Left lung (tissue), 10 donors: ENCODE results near the gene ZNF207. TPM values are rescaled to one million over a fixed set of nuclear protein-coding genes. Genes with fewer than 3 reads are reported as not detected.
"Not testable (repeated sequence)": the region's sequence is repeated elsewhere in the genome, so short reads cannot be mapped to it uniquely, and the experiment has no call there.

Experiments used
- ATAC-seq: fragments of 200-7000 bp; cut with Tn5 transposase; one replicate; pipeline ENCODE4 v1.9.1; 2020; ENCODE audit warnings: moderate library complexity
- DNase-seq, 4 donors: peaks; one replicate each; pipeline ENCODE4 v3.0.0-alpha.2; 2013 to 2020
- H3K27ac ChIP-seq, 2 donors: fragments of 200-600 bp; sonication (generic) in 1 of 2; one replicate each; pipeline versions ENCODE4 v1.5.0 to v1.8.0; 2020 to 2021
- H3K27me3 ChIP-seq, 2 donors: fragments of 200-600 bp; sonication (generic) in 1 of 2; one replicate each; pipeline versions ENCODE4 v1.5.0 to v1.8.0; 2020 to 2021
- H3K36me3 ChIP-seq, 2 donors: fragments of 200-600 bp; sonication (generic) in 1 of 2; one replicate each; pipeline versions ENCODE4 v1.5.0 to v1.8.0; 2020 to 2021
- H3K4me1 ChIP-seq, 2 donors: fragments of 200-600 bp; one replicate each; pipeline ENCODE4 v1.8.0; 2021
- H3K4me3 ChIP-seq, 2 donors: fragments of 200-600 bp; sonication (generic) in 1 of 2; one replicate each; pipeline versions ENCODE4 v1.5.0 to v1.8.0; 2020 to 2021; ENCODE audit warnings: mild to moderate bottlenecking in 1 of 2
- H3K9me3 ChIP-seq, 2 donors: fragments of 200-600 bp; sonication (generic) in 1 of 2; one replicate each; pipeline versions ENCODE4 v1.5.0 to v1.8.0; 2020 to 2021
- intact Hi-C, 2 donors: fragments of 100-400 bp; cut with DNase I; formaldehyde crosslinking; loops; one replicate each; pipeline versions ENCODE4 v1.11.2 to v1.14.2; 2022
- polyA plus RNA-seq, 6 donors: library from polyadenylated mRNA; unstranded; fragments of 120-200 nt; gene quantifications; one replicate each; pipeline ENCODE4 v1.2.1, GENCODE V29; 2013; ENCODE audit not compliant: insufficient read length in 6 of 6
- total RNA-seq, 2 donors: library from RNA; stranded (reverse); fragmentation: NEBNext Ultra II Directional; extraction: Animal tissue kit (Norgen Biotek cat#: 25700); gene quantifications; one replicate each; pipeline ENCODE4 v1.2.1, GENCODE V29; 2021
- TF ChIP-seq, protein P1 (sequence below), 2 donors: fragments of 200-600 bp; sonication (generic) in 1 of 2; IDR thresholded peaks; one replicate each; pipeline versions ENCODE4 v1.5.0 to v1.8.0; 2021; ENCODE audit warnings: antibody characterized with exemption in 2 of 2
- donor health status: DM: no; HTN: yes; CAD: no.
- donor health status: DM: no; HTN: no; CAD: no.

Gene ZNF207
- total and polyA plus RNA-seq, 8 donors, result 130 to 319 (median 251) TPM

- peak overlapping the region; percentile 70 to 85 for H3K27ac ChIP-seq
- H3K4me3 ChIP-seq, result peak overlapping the region in 1 of 2 donors; percentile 57
- ATAC-seq, result no peak
- H3K36me3 ChIP-seq, result peaks cover 0 to 7% of the 10 kb centered on the region in 2 donors
- DNase-seq, result no peak
- H3K4me1 ChIP-seq, result peaks cover 4 to 25% of the 10 kb centered on the region in 2 donors
- no peaks in the 10 kb centered on the region for H3K9me3 ChIP-seq
- intact Hi-C loops, result no loop called here
- TF ChIP-seq, protein P1, sequence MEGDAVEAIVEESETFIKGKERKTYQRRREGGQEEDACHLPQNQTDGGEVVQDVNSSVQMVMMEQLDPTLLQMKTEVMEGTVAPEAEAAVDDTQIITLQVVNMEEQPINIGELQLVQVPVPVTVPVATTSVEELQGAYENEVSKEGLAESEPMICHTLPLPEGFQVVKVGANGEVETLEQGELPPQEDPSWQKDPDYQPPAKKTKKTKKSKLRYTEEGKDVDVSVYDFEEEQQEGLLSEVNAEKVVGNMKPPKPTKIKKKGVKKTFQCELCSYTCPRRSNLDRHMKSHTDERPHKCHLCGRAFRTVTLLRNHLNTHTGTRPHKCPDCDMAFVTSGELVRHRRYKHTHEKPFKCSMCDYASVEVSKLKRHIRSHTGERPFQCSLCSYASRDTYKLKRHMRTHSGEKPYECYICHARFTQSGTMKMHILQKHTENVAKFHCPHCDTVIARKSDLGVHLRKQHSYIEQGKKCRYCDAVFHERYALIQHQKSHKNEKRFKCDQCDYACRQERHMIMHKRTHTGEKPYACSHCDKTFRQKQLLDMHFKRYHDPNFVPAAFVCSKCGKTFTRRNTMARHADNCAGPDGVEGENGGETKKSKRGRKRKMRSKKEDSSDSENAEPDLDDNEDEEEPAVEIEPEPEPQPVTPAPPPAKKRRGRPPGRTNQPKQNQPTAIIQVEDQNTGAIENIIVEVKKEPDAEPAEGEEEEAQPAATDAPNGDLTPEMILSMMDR (IDR thresholded peaks at IDR 0.05), result no peak
- no peaks in the 10 kb centered on the region for H3K27me3 ChIP-seq
These were observed 7.2 kb upstream of the ZNF207 start for GRCh38 chr17:32342603-32343325.

DNA sequence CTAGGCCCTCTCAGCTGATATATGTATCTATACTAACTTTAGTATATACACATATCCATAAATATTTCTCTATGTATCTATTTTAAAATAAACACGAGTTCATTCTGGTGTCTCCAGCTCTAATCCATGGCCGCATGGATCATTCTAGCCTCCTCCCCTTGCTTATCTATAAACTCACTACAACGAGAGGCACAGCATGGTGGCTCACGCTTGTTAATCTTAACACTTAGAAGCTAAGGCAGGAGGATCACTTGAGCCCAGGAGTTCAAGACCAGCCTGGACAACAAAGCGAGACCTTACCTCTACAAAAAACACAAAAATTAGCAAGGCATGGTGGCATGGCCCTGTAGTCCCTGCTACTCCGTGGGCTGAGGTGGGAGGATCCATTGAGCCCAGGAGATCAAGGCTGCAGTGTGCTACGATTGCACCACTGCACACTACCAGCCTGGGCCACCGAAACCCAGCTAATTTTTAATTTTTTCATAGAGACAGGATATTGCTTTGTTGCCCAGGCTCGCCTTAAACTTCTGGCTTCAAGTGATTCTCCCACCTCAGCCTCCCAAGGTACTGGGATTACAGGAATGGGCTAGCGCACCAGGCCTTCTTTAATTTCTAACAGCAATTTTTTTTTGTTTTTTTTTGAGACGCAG is 3.9 kb upstream of the ZNF207 start:
- no peak for ATAC-seq
- DNase-seq, result no peak
- H3K4me1 ChIP-seq, result peaks cover 4 to 32% of the 10 kb centered on the region in 2 donors

DNA sequence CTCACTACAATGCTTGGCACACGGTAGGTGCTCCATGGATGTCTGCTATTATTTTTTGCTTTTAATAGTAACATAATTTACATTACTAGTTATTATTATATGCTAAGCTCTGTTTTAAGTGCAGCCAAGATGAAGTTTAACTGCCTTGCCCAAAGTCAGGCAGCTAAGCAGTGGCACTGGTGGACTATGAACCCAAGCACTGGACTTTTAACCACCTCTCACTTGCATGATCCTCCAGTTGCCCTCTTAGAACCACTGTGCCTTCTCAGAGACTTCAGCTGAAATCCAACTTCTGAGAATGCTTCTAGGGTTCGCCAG is 1.5 kb upstream of the ZNF207 start:
- no peaks in the 10 kb centered on the region for H3K9me3 ChIP-seq
- H3K36me3 ChIP-seq, result peaks cover 0 to 20% of the 10 kb centered on the region in 2 donors
- no peak overlapping the region for H3K4me3 ChIP-seq
- TF ChIP-seq, protein P1 (IDR thresholded peaks at IDR 0.05), result no peak
- H3K27ac ChIP-seq, result no peak overlapping the region
- H3K27me3 ChIP-seq, result no peaks in the 10 kb centered on the region
- DNase-seq (no peak), ATAC-seq (no peak)
- intact Hi-C loops, result no loop called here
- H3K4me1 ChIP-seq, result peaks cover 14 to 38% of the 10 kb centered on the region in 2 donors

More for the DNA sequence above, 3.9 kb upstream of the ZNF207 start:
- TF ChIP-seq, protein P1 (IDR thresholded peaks at IDR 0.05), result no peak
- H3K27me3 ChIP-seq, result no peaks in the 10 kb centered on the region
- H3K4me3 ChIP-seq, result no peak overlapping the region
- intact Hi-C loops, result no loop called here
- H3K27ac ChIP-seq, result no peak overlapping the region
- no peaks in the 10 kb centered on the region for H3K36me3 ChIP-seq
- H3K9me3 ChIP-seq, result no peaks in the 10 kb centered on the region

DNA sequence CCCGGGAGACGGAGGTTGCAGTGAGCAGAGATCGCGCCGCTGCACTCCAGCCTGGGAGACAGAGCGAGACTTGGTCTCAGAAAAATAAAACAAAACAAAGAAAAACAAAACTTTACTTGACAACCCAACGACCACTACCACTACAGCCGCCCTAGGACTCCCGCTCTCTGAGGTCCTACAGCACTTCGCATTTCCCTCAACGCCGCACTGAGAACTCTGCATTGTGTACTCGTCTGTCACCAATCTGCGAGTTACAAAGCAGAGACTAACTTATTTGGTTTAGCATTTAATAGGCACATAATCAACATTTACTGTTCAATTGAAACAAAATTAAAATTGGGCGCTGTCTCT is 479 bp upstream of the ZNF207 start:
- H3K4me1 ChIP-seq, result peaks cover 23 to 44% of the 10 kb centered on the region in 2 donors
- H3K36me3 ChIP-seq, result peaks cover 0 to 31% of the 10 kb centered on the region in 2 donors
- DNase-seq (peak in 1 of 4 donors; percentile 24), ATAC-seq (peak; percentile 28)
- TF ChIP-seq, protein P1 (IDR thresholded peaks at IDR 0.05), result no peak
- H3K9me3 ChIP-seq, result no peaks in the 10 kb centered on the region
- intact Hi-C loops, result no loop called here
- peak overlapping the region; percentile 96 to 99 for H3K27ac ChIP-seq
- H3K27me3 ChIP-seq, result no peaks in the 10 kb centered on the region
- peak overlapping the region; percentile 90 to 95 for H3K4me3 ChIP-seq

DNA sequence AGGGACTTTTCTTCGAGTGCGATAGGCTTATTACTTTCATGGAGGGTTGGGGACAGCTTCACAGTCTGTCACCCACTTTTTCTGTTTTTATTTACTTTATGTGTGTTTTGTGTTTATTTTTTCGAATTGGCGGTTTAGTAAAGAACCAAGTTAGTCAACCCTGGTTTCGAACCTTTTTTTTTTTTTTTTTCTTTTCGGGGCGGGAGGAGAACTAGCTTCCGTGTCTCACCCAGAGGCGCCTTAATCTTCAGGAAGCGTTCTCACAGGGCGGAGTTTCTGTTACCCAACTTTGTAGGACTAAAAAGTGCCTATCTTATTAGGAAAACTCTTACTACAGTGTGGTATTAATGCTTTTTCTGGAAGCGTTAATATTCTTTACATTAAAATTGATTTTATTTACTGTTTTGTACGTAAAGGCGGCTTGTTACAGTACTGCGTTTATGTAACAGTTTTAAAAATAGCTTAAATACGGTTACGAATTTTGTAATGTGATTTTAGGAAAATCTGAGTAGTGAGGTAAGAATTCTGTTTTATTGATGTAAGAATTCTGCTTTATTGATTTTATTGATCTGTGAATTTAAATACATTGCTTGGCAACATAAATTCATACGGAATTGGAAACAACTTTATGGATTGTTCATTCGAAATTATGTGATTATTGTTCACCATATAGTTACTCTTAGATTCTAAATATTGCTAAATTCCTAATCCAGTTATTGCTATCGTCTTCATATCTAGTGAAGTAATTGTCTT is 885 bp downstream of the ZNF207 start:
- peak; percentile 72 for ATAC-seq
- Histone ChIP-seq H3K4me1 (peaks cover 35 to 57% of the 10 kb centered on the region in 2 donors), H3K36me3 (peaks cover 0 to 44% of the 10 kb centered on the region in 2 donors), H3K27me3 (no peaks in the 10 kb centered on the region), H3K4me3 (peak overlapping the region; percentile 90 to 95), H3K9me3 (no peaks in the 10 kb centered on the region), H3K27ac (peak overlapping the region; percentile 96 to 99)
- DNase-seq, result peak in 2 of 4 donors; percentile 37 to 69
- TF ChIP-seq, protein P1 (IDR thresholded peaks at IDR 0.05), result no peak
- intact Hi-C loops, result no loop called here

DNA sequence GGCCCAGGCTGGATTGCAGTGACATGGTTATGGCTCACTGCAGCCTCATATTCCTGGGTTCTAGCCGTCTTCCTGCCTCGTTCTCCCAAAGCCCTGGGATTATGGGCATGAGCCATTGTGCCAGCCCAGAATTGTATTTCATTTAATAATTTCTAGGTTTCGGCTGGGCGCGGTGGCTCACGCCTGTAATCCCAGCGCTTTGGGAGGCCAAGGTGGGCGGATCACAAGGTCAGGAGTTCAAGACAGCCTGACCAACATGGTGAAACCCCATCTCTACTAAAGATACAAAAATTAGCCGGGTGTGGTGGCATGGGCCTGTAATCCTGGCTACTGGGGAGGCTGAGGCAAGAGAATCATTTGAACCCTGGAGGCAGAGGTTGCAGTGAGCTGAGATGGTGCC is 2.8 kb downstream of the ZNF207 start:
- H3K27ac ChIP-seq, ATAC-seq, intact Hi-C loops, H3K27me3 ChIP-seq, DNase-seq, H3K9me3 ChIP-seq: not testable (repeated sequence)
- H3K4me3 ChIP-seq, result peak overlapping the region in 1 of 2 donors; percentile 95
- H3K4me1 ChIP-seq, result peaks cover 40 to 75% of the 10 kb centered on the region in 2 donors
- peaks cover 0 to 57% of the 10 kb centered on the region in 2 donors for H3K36me3 ChIP-seq
